Measurements from ENCODE around the gene RAB44. TPM values are rescaled to one million over a fixed set of nuclear protein-coding genes. Genes with fewer than 3 reads are reported as not detected.

The RAB44 gene
- total and polyA plus RNA-seq, 2 of the 13 experiments (the other 11 are each of a cell fraction or from before 2014, with no cell fraction given), result not detected

DNA sequence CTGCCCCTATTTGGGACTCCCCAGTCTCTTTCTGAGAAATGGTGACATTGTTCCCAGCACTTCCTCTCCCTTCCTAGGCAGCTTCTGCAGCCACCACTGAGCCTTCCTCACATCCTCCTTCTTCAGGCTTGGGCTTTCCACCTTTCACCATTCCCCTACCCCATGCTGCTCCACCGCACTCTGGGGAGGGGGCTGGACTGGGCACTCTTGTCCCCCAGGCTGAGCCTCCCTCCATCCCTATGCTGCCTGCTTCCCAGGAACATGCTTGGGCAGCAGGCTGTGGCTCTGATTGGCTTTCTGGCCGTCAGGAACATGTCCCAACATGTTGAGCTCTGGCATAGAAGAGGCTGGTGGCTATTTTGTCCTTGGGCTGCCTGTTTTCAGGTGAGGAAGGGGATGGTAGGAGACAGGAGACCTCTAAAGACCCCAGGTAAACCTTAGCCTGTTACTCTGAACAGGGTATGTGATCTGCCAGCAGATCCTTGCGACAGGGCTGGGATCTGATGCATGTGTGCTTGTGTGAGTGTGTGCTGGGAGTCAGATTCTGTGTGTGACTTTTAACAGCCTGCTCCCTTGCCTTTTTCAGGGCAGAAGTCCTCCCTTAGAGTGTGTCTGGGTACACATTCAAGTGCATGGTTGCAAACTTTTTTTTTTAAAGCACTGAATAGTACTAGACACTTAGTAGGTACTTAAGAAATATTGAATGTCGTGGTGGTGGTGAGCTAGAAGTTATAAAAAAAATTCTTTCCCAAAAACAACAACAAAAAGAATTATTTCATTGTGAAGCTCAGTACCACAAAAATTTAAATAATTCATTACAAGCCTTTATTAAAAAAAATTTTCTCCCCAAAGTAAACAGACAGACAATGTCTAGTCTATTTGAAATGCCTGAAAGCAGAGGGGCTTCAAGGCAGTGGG is 21.2 kb upstream of the RAB44 start (continued):
- TF ChIP-seq, protein P1, sequence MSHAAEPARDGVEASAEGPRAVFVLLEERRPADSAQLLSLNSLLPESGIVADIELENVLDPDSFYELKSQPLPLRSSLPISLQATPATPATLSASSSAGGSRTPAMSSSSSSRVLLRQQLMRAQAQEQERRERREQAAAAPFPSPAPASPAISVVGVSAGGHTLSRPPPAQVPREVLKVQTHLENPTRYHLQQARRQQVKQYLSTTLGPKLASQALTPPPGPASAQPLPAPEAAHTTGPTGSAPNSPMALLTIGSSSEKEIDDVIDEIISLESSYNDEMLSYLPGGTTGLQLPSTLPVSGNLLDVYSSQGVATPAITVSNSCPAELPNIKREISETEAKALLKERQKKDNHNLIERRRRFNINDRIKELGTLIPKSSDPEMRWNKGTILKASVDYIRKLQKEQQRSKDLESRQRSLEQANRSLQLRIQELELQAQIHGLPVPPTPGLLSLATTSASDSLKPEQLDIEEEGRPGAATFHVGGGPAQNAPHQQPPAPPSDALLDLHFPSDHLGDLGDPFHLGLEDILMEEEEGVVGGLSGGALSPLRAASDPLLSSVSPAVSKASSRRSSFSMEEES (CRISPR knock-in tag; IDR thresholded peaks at IDR 0.05), result no peak; the same call in 1 of the 2 replicates
- TF ChIP-seq SSRP1 (CRISPR knock-in tag; IDR thresholded peaks at IDR 0.05), result peak; percentile 37; the same call in 1 of the 2 replicates
- TF ChIP-seq ZNF660 (CRISPR knock-in tag; IDR thresholded peaks at IDR 0.05; ENCODE audit: borderline replicate concordance, low read depth), result no peak
- TF ChIP-seq IRF2 (CRISPR knock-in tag; IDR thresholded peaks at IDR 0.05), result 0 out of 2 replicates have a peak, but pooled peaks have one; percentile 64
- no peak for TF ChIP-seq BATF2 (CRISPR knock-in tag; IDR thresholded peaks at IDR 0.05)
- no peak for TF ChIP-seq SP5 (CRISPR knock-in tag; IDR thresholded peaks at IDR 0.05; ENCODE audit: borderline replicate concordance, low read depth)
- TF ChIP-seq, protein P2, sequence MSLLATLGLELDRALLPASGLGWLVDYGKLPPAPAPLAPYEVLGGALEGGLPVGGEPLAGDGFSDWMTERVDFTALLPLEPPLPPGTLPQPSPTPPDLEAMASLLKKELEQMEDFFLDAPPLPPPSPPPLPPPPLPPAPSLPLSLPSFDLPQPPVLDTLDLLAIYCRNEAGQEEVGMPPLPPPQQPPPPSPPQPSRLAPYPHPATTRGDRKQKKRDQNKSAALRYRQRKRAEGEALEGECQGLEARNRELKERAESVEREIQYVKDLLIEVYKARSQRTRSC (CRISPR knock-in tag; IDR thresholded peaks at IDR 0.05; ENCODE audit: low read depth), result no peak
- no peak for TF ChIP-seq NFATC3 (CRISPR knock-in tag; IDR thresholded peaks at IDR 0.05)
- no peak for TF ChIP-seq ZNF878 (CRISPR knock-in tag; IDR thresholded peaks at IDR 0.05)
- no peak for TF ChIP-seq ZNF7 (CRISPR knock-in tag; IDR thresholded peaks at IDR 0.05)
- peak; percentile 64; the same call in 1 of the 2 replicates for TF ChIP-seq ATF6 (CRISPR knock-in tag; conservative IDR thresholded peaks at IDR 0.05)
- peak; percentile 89 for TF ChIP-seq NRL (CRISPR knock-in tag; IDR thresholded peaks at IDR 0.05; ENCODE audit: borderline replicate concordance)
- peak; percentile 58; the same call in 1 of the 2 replicates for TF ChIP-seq TOE1 (CRISPR knock-in tag; IDR thresholded peaks at IDR 0.05)
- TF ChIP-seq RFXANK (CRISPR knock-in tag; IDR thresholded peaks at IDR 0.05), result no peak
- no peak for TF ChIP-seq GABPA (IDR thresholded peaks at IDR 0.05; ENCODE audit: low read depth, low read length)
- TF ChIP-seq GABPA (CRISPR knock-in tag; IDR thresholded peaks at IDR 0.05; ENCODE audit: low read depth), result peak; percentile 18; the same call in 1 of the 2 replicates
- TF ChIP-seq KDM1A (CRISPR knock-in tag; IDR thresholded peaks at IDR 0.05), result 0 out of 2 replicates have a peak, but pooled peaks have one; percentile 13
- TF ChIP-seq ZNF879 (CRISPR knock-in tag; IDR thresholded peaks at IDR 0.05), result peak; percentile 63; the same call in 1 of the 2 replicates
- TF ChIP-seq, protein P3, sequence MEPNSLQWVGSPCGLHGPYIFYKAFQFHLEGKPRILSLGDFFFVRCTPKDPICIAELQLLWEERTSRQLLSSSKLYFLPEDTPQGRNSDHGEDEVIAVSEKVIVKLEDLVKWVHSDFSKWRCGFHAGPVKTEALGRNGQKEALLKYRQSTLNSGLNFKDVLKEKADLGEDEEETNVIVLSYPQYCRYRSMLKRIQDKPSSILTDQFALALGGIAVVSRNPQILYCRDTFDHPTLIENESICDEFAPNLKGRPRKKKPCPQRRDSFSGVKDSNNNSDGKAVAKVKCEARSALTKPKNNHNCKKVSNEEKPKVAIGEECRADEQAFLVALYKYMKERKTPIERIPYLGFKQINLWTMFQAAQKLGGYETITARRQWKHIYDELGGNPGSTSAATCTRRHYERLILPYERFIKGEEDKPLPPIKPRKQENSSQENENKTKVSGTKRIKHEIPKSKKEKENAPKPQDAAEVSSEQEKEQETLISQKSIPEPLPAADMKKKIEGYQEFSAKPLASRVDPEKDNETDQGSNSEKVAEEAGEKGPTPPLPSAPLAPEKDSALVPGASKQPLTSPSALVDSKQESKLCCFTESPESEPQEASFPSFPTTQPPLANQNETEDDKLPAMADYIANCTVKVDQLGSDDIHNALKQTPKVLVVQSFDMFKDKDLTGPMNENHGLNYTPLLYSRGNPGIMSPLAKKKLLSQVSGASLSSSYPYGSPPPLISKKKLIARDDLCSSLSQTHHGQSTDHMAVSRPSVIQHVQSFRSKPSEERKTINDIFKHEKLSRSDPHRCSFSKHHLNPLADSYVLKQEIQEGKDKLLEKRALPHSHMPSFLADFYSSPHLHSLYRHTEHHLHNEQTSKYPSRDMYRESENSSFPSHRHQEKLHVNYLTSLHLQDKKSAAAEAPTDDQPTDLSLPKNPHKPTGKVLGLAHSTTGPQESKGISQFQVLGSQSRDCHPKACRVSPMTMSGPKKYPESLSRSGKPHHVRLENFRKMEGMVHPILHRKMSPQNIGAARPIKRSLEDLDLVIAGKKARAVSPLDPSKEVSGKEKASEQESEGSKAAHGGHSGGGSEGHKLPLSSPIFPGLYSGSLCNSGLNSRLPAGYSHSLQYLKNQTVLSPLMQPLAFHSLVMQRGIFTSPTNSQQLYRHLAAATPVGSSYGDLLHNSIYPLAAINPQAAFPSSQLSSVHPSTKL (CRISPR knock-in tag; IDR thresholded peaks at IDR 0.05), result peak; percentile 46; the same call in 1 of the 2 replicates
- no peak for TF ChIP-seq PAX8 (CRISPR knock-in tag; IDR thresholded peaks at IDR 0.05; ENCODE audit: borderline replicate concordance)
- TF ChIP-seq KLF11 (CRISPR knock-in tag; IDR thresholded peaks at IDR 0.05), result peak; percentile 40; the same call in 1 of the 2 replicates
- TF ChIP-seq ZNF768 (CRISPR knock-in tag; IDR thresholded peaks at IDR 0.05), result peak; percentile 66
